Adrenal gland (tissue), 12 donors: ENCODE results near the gene TSC22D2. TPM values are rescaled to one million over a fixed set of nuclear protein-coding genes. Genes with fewer than 3 reads are reported as not detected.

Experiments used
- DNase-seq, 7 donors: peaks; one replicate each; pipeline ENCODE4 v3.0.0-alpha.2; 2019 to 2020
- H3K27ac ChIP-seq, 5 donors: fragments of 200-600 bp; sonication (generic) in 4 of 5; 1 replicate in 3 of 5; 2 replicates in 2 of 5; pipeline versions ENCODE4 v1.5.1 to v1.8.0; 2016 to 2020; ENCODE audit warnings: mild to moderate bottlenecking in 1 of 5
- H3K27me3 ChIP-seq: fragments of 200-600 bp; 2 replicates; pipeline ENCODE4 v1.8.0; 2021
- H3K36me3 ChIP-seq, 2 donors: fragments of 200-600 bp; replicated peaks in 1 of 2; 1 replicate in 1 of 2; 2 replicates in 1 of 2; pipeline versions ENCODE4 v1.5.1 to v1.8.0; 2018 to 2022
- H3K4me1 ChIP-seq, 2 donors: fragments of 200-600 bp; replicated peaks in 1 of 2; 1 replicate in 1 of 2; 2 replicates in 1 of 2; pipeline versions ENCODE4 v1.5.1 to v1.8.0; 2018 to 2021
- H3K4me3 ChIP-seq, 4 donors: fragments of 200-600 bp; sonication (generic) in 3 of 4; one replicate each; pipeline ENCODE4 v1.5.1; 2016 to 2018
- H3K9me3 ChIP-seq, 3 donors: fragments of 200-600 bp; sonication (generic) in 1 of 3; replicated peaks in 1 of 3; 1 replicate in 2 of 3; 2 replicates in 1 of 3; pipeline versions ENCODE4 v1.5.1 to v1.8.0; 2016 to 2021
- CTCF ChIP-seq, 6 experiments: fragments of 450-650 bp in 4 of 6; fragments of 200-600 bp in 2 of 6; sonication (generic) in 1 of 6; IDR thresholded peaks; 1 replicate in 5 of 6; 2 replicates in 1 of 6; pipeline versions ENCODE4 v1.5.1 to v1.8.0; 2016 to 2021; ENCODE audit warnings: antibody characterized with exemption in 6 of 6, mild to moderate bottlenecking in 2 of 6, moderate library complexity in 1 of 6
- POLR2A ChIP-seq, 2 donors: fragments of 450-650 bp; IDR thresholded peaks; one replicate each; pipeline ENCODE4 v1.6.1; 2017; ENCODE audit warnings: antibody characterized with exemption in 2 of 2, mild to moderate bottlenecking in 2 of 2, moderate library complexity in 1 of 2
- WGBS, 4 donors: extraction: QIAGEN DNeasy Blood & Tissue Kit in 2 of 4; methylation state at CpG; one replicate each; pipeline versions ENCODE4 v1.1.5 to v1.1.7; 2013 to 2017; 5-methylcytosine and 5-hydroxymethylcytosine counted together
- intact Hi-C, 2 donors: fragments of 100-400 bp; cut with DNase I; formaldehyde crosslinking; loops; one replicate each; pipeline versions ENCODE4 v1.14.1 to v1.15.0; 2022 to 2023
- polyA plus RNA-seq, 3 donors: library from polyadenylated mRNA; stranded (reverse); fragments of 200-250 nt in 2 of 3; fragments of 350-450 nt in 1 of 3; fragmentation: Illumina TruSeq in 1 of 3; extraction: RNeasy Lipid Tissue Mini Kit (QIAGEN cat#74804) in 1 of 3; gene quantifications; one replicate each; pipeline ENCODE4 v1.2.3, GENCODE V29; 2013 to 2014
- total RNA-seq, 9 donors: library from RNA; depleted of rRNA in 4 of 9; stranded (reverse); fragments of >200 nt in 4 of 9; fragments of 120-200 nt in 1 of 9; fragmentation: NEBNext Ultra II Directional in 1 of 9; extraction: Animal tissue kit (Norgen Biotek cat#: 25700) in 1 of 9; gene quantifications; one replicate each; pipeline versions ENCODE4 v1.1.0 to v1.2.4, GENCODE V29; 2013 to 2023
- donor health status: healthy with polysubstance abuse.
- donor health status: Bipolar disorder and iron deficiency.
- donor health status: DM: yes; HTN: yes; CAD: no.
- donor health status: DM: no; HTN: no; CAD: no.
- donor health status: DM: no; HTN: no; CAD: no.
- donor health status: DM: yes; HTN: yes; CAD: no.

The TSC22D2 gene
- total and polyA plus RNA-seq, 12 donors, result 8.3 to 22.6 (median 17.6) TPM

GRCh38 chr3:150362515-150363302 is 45.4 kb upstream of the TSC22D2 start:
- Histone ChIP-seq H3K4me1 (no peaks in the 10 kb centered on the region), H3K36me3 (no peaks in the 10 kb centered on the region), H3K4me3 (no peak overlapping the region), H3K27ac (no peak overlapping the region), H3K27me3 (no peaks in the 10 kb centered on the region), H3K9me3 (no peaks in the 10 kb centered on the region)
- TF ChIP-seq CTCF (IDR thresholded peaks at IDR 0.05) (no peak), POLR2A (IDR thresholded peaks at IDR 0.05) (no peak)
- DNase-seq, result no peak
- intact Hi-C loops, result no loop called here
- WGBS, 4 donors, result 93 to 100% (median 94%) methylated on average over 2 of the region's 2 CpGs

GRCh38 chr3:150363420-150363819 is 44.7 kb upstream of the TSC22D2 start:
- no peaks in the 10 kb centered on the region for H3K36me3 ChIP-seq
- no peaks in the 10 kb centered on the region for H3K9me3 ChIP-seq
- TF ChIP-seq CTCF (IDR thresholded peaks at IDR 0.05), result no peak
- no peak for TF ChIP-seq POLR2A (IDR thresholded peaks at IDR 0.05)
- no peaks in the 10 kb centered on the region for H3K27me3 ChIP-seq
- DNase-seq, result no peak
- H3K4me3 ChIP-seq, result no peak overlapping the region
- no peak overlapping the region for H3K27ac ChIP-seq
- H3K4me1 ChIP-seq, result no peaks in the 10 kb centered on the region
- intact Hi-C loops, result no loop called here
- 74 to 93% (median 87%) methylated on average over 2 of the region's 2 CpGs for WGBS, 4 donors

GRCh38 chr3:150365132-150365604 is 42.9 kb upstream of the TSC22D2 start:
- peaks cover 0 to 7% of the 10 kb centered on the region in 2 donors for H3K4me1 ChIP-seq
- DNase-seq, result no peak
- no peaks in the 10 kb centered on the region for H3K36me3 ChIP-seq
- no peaks in the 10 kb centered on the region for H3K27me3 ChIP-seq
- H3K4me3 ChIP-seq, result no peak overlapping the region
- H3K9me3 ChIP-seq, result no peaks in the 10 kb centered on the region
- WGBS, 4 donors, result 72 to 86% (median 80%) methylated on average over 5 of the region's 5 CpGs
- no peak overlapping the region for H3K27ac ChIP-seq
- TF ChIP-seq POLR2A (IDR thresholded peaks at IDR 0.05) (no peak), CTCF (IDR thresholded peaks at IDR 0.05) (no peak)
- intact Hi-C loops, result no loop called here

GRCh38 chr3:150367757-150368156 is 40.3 kb upstream of the TSC22D2 start:
- no peaks in the 10 kb centered on the region for H3K9me3 ChIP-seq
- intact Hi-C loops, result no loop called here
- no peaks in the 10 kb centered on the region for H3K27me3 ChIP-seq
- peak overlapping the region in 1 of 5 donors; percentile 15 for H3K27ac ChIP-seq
- peaks cover 0 to 20% of the 10 kb centered on the region in 2 donors for H3K4me1 ChIP-seq
- H3K36me3 ChIP-seq, result no peaks in the 10 kb centered on the region
- no peak for TF ChIP-seq POLR2A (IDR thresholded peaks at IDR 0.05)
- TF ChIP-seq CTCF (IDR thresholded peaks at IDR 0.05), result no peak
- no peak overlapping the region for H3K4me3 ChIP-seq
- peak in 4 of 7 donors; percentile 28 to 47 (median 47) for DNase-seq
